Tibial nerve (tissue), 4 donors: ENCODE measurements around the gene TYMS. TPM values are rescaled to one million over a fixed set of nuclear protein-coding genes. Genes with fewer than 3 reads are reported as not detected.

ENCODE experiments used
- DNase-seq, 2 donors: peaks; one replicate each; pipeline ENCODE4 v3.0.0-alpha.2; 2019; ENCODE audit warnings: low spot score in 2 of 2
- H3K27ac ChIP-seq, 4 donors: fragments of 200-600 bp; sonication (generic) in 3 of 4; one replicate each; pipeline ENCODE4 v1.5.1; 2017 to 2019; ENCODE audit warnings: mild to moderate bottlenecking in 1 of 4
- H3K27me3 ChIP-seq, 2 donors: fragments of 200-600 bp; sonication (generic) in 1 of 2; one replicate each; pipeline versions ENCODE4 v1.5.1 to v1.6.0; 2017 to 2019
- H3K36me3 ChIP-seq, 3 donors: fragments of 200-600 bp; sonication (generic); one replicate each; pipeline ENCODE4 v1.5.1; 2018 to 2019
- H3K4me1 ChIP-seq, 4 donors: fragments of 200-600 bp; sonication (generic) in 3 of 4; one replicate each; pipeline ENCODE4 v1.5.1; 2017 to 2019
- H3K4me3 ChIP-seq, 4 donors: fragments of 200-600 bp; sonication (generic) in 3 of 4; one replicate each; pipeline ENCODE4 v1.5.1; 2017 to 2019; ENCODE audit warnings: mild to moderate bottlenecking in 1 of 4, moderate library complexity in 1 of 4
- H3K9me3 ChIP-seq, 4 donors: fragments of 200-600 bp; sonication (generic) in 3 of 4; one replicate each; pipeline ENCODE4 v1.5.1; 2017 to 2019
- EP300 ChIP-seq, 2 donors: sonication (generic); formaldehyde crosslinking; IDR thresholded peaks; one replicate each; pipeline ENCODE4 v1.6.1; 2017; ENCODE audit warnings: antibody characterized with exemption in 2 of 2, mild to moderate bottlenecking in 1 of 2
- POLR2A ChIP-seq, 2 donors: fragments of 450-650 bp; IDR thresholded peaks; one replicate each; pipeline ENCODE4 v1.6.1; 2017; ENCODE audit warnings: antibody characterized with exemption in 2 of 2, mild to moderate bottlenecking in 2 of 2, moderate library complexity in 2 of 2
- WGBS, 2 donors: methylation state at CpG; one replicate each; pipeline ENCODE4 v1.1.5; 2018; 5-methylcytosine and 5-hydroxymethylcytosine counted together
- total RNA-seq, 4 donors: library from RNA; depleted of rRNA; stranded (reverse); fragments of >200 nt; gene quantifications; one replicate each; pipeline ENCODE4 v1.1.0, GENCODE V29; 2016
- TF ChIP-seq, protein P1 (sequence below), 5 experiments: fragments of 200-600 bp in 3 of 5; fragments of 450-650 bp in 2 of 5; sonication (generic) in 3 of 5; IDR thresholded peaks; one replicate each; pipeline ENCODE4 v1.5.1; 2016 to 2019; ENCODE audit warnings: antibody characterized with exemption in 5 of 5, mild to moderate bottlenecking in 3 of 5, moderate library complexity in 2 of 5

TYMS gene
- total RNA-seq, 4 donors from 2014 or later: 0.84 to 4.2 (median 0.90) TPM; not detected in 1

GRCh38 chr18:668260-668659, 10.8 kb downstream of the TYMS start:
- no peaks in the 10 kb centered on the region for H3K4me1 ChIP-seq
- no peak overlapping the region for H3K4me3 ChIP-seq
- no peaks in the 10 kb centered on the region for H3K27me3 ChIP-seq
- no peak for DNase-seq
- no peak for TF ChIP-seq POLR2A (IDR thresholded peaks at IDR 0.05)
- TF ChIP-seq, protein P1, sequence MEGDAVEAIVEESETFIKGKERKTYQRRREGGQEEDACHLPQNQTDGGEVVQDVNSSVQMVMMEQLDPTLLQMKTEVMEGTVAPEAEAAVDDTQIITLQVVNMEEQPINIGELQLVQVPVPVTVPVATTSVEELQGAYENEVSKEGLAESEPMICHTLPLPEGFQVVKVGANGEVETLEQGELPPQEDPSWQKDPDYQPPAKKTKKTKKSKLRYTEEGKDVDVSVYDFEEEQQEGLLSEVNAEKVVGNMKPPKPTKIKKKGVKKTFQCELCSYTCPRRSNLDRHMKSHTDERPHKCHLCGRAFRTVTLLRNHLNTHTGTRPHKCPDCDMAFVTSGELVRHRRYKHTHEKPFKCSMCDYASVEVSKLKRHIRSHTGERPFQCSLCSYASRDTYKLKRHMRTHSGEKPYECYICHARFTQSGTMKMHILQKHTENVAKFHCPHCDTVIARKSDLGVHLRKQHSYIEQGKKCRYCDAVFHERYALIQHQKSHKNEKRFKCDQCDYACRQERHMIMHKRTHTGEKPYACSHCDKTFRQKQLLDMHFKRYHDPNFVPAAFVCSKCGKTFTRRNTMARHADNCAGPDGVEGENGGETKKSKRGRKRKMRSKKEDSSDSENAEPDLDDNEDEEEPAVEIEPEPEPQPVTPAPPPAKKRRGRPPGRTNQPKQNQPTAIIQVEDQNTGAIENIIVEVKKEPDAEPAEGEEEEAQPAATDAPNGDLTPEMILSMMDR (IDR thresholded peaks at IDR 0.05): no peak
- no peak overlapping the region for H3K27ac ChIP-seq
- peaks cover 0 to 39% (median 3%) of the 10 kb centered on the region in 3 donors for H3K36me3 ChIP-seq
- no peaks in the 10 kb centered on the region for H3K9me3 ChIP-seq
- WGBS, 2 donors: 66 to 80% methylated on average over 1 of the region's 1 CpG

- H3K9me3 ChIP-seq: no peaks in the 10 kb centered on the region
- no peaks in the 10 kb centered on the region for H3K4me1 ChIP-seq
- TF ChIP-seq, protein P1 (IDR thresholded peaks at IDR 0.05): no peak
- TF ChIP-seq EP300 (IDR thresholded peaks at IDR 0.05) (no peak), POLR2A (IDR thresholded peaks at IDR 0.05) (no peak)
- DNase-seq: no peak
- H3K27me3 ChIP-seq: no peaks in the 10 kb centered on the region
- H3K36me3 ChIP-seq: peaks cover 0 to 46% (median 3%) of the 10 kb centered on the region in 3 donors
- H3K27ac ChIP-seq: no peak overlapping the region
- H3K4me3 ChIP-seq: no peak overlapping the region
- 91 to 93% methylated on average over 8 of the region's 8 CpGs for WGBS, 2 donors
Measured at GRCh38 chr18:669077-669476, 11.6 kb downstream of the TYMS start.

DNA sequence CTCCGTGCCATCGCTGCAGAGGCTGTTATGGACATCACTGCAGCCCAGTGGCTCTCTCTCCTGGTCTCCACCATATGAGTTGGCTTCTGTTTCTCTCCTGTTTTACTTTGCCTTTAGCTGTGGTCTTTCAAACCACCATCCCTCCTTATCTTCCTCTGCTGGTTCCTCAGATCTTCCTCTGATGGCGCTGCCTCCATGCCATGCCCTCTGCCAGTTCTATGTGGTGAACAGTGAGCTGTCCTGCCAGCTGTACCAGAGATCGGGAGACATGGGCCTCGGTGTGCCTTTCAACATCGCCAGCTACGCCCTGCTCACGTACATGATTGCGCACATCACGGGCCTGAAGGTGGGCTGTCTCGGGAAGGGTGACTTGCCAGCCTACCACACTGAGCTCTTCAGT, 13.1 kb downstream of the TYMS start:
- Histone ChIP-seq H3K27ac (no peak overlapping the region), H3K4me1 (no peaks in the 10 kb centered on the region), H3K36me3 (peaks cover 0 to 59% (median 3%) of the 10 kb centered on the region in 3 donors), H3K9me3 (no peaks in the 10 kb centered on the region), H3K27me3 (no peaks in the 10 kb centered on the region), H3K4me3 (no peak overlapping the region)
- TF ChIP-seq EP300 (IDR thresholded peaks at IDR 0.05): no peak
- TF ChIP-seq, protein P1 (IDR thresholded peaks at IDR 0.05): no peak
- no peak for TF ChIP-seq POLR2A (IDR thresholded peaks at IDR 0.05)
- DNase-seq: no peak
- 95 to 97% methylated on average over 11 of the region's 11 CpGs for WGBS, 2 donors

- no peak for TF ChIP-seq EP300 (IDR thresholded peaks at IDR 0.05)
- TF ChIP-seq, protein P1 (IDR thresholded peaks at IDR 0.05): no peak
- no peak for TF ChIP-seq POLR2A (IDR thresholded peaks at IDR 0.05)
- H3K4me3 ChIP-seq: no peak overlapping the region
Measured at GRCh38 chr18:671405-671804, 14.0 kb downstream of the TYMS start.

DNA sequence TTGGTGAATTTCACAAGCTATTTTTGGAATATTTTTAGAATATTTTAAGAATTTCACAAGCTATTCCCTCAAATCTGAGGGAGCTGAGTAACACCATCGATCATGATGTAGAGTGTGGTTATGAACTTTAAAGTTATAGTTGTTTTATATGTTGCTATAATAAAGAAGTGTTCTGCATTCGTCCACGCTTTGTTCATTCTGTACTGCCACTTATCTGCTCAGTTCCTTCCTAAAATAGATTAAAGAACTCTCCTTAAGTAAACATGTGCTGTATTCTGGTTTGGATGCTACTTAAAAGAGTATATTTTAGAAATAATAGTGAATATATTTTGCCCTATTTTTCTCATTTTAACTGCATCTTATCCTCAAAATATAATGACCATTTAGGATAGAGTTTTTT, 15.9 kb downstream of the TYMS start:
- no peak for DNase-seq
- Histone ChIP-seq H3K36me3 (peaks cover 0 to 79% (median 3%) of the 10 kb centered on the region in 3 donors), H3K27me3 (no peaks in the 10 kb centered on the region), H3K27ac (no peak overlapping the region), H3K4me3 (no peak overlapping the region), H3K4me1 (no peaks in the 10 kb centered on the region), H3K9me3 (no peaks in the 10 kb centered on the region)
- TF ChIP-seq EP300 (IDR thresholded peaks at IDR 0.05): no peak
- TF ChIP-seq, protein P1 (IDR thresholded peaks at IDR 0.05): no peak
- TF ChIP-seq POLR2A (IDR thresholded peaks at IDR 0.05): no peak
- WGBS, 2 donors: 91 to 93% methylated on average over 3 of the region's 3 CpGs

More at GRCh38 chr18:671405-671804, 14.0 kb downstream of the TYMS start:
- Histone ChIP-seq H3K36me3 (peaks cover 0 to 68% (median 3%) of the 10 kb centered on the region in 3 donors), H3K27me3 (no peaks in the 10 kb centered on the region), H3K4me1 (no peaks in the 10 kb centered on the region), H3K9me3 (no peaks in the 10 kb centered on the region), H3K27ac (no peak overlapping the region)
- 94 to 96% methylated on average over 1 of the region's 1 CpG for WGBS, 2 donors
- DNase-seq: no peak
